GM18867 (cell line): ENCODE results near the gene KDM5B.

Source experiments
- ATAC-seq: cut with Tn5 transposase; IDR thresholded peaks from one replicate; pipeline ENCODE4 v1.9.1; 2021; ENCODE audit warnings: mild to moderate bottlenecking, moderate library complexity; ENCODE audit not compliant: unreplicated experiment

Gene KDM5B

GRCh38 chr1:202689082-202689481 lies 119.1 kb downstream of the KDM5B start:
- no peak for ATAC-seq

- ATAC-seq = no peak
Observed at GRCh38 chr1:202688401-202688800, 119.8 kb downstream of the KDM5B start.

GRCh38 chr1:202687798-202688197 lies 120.4 kb downstream of the KDM5B start:
- no peak for ATAC-seq

GRCh38 chr1:202687370-202687769 lies 120.9 kb downstream of the KDM5B start:
- ATAC-seq = no peak

- no peak for ATAC-seq
Observed at GRCh38 chr1:202685641-202686040, 122.6 kb downstream of the KDM5B start.

DNA sequence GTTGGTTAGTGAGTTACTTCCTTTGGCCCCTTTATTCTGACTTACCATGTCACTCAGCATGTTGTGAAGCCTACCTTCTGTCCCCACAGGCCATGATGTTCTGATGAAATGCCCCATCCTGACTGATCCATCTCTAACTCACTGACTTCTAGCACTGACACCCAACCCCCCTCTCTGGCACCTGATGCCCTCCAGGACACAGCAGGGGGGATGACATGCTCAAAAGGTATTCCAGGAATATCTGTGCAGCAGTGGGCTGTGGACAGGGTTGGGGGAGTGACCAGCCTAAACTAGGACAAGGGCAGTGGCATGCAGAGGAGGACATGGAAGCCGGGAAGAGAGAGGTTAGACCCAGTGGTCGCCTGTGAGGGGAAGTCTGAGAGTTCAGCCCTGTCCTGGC lies 123.5 kb downstream of the KDM5B start:
- ATAC-seq = no peak

DNA sequence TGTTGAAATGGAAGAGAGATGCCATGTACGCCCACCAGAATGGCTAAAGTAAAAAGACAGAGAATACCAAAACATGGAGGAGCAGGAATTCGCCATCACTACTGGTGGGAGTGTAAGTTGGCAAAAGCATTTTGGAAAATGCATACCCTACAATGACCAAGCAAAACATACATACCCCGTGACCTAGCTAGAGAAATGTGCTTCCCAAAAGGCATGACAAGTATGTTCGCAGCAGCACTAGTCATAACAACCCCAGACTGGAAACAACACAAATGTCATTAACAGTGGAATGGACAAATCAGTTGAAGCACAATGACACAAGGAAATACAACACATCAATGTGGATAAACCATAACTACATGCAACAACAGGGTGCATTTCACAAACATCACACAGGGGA lies 125.2 kb downstream of the KDM5B start:
- no peak for ATAC-seq

GRCh38 chr1:202682477-202682876 lies 125.7 kb downstream of the KDM5B start:
- no peak for ATAC-seq

GRCh38 chr1:202681736-202682420 lies 126.3 kb downstream of the KDM5B start:
- no peak for ATAC-seq

GRCh38 chr1:202680586-202681352 lies 127.5 kb downstream of the KDM5B start:
- no peak for ATAC-seq

DNA sequence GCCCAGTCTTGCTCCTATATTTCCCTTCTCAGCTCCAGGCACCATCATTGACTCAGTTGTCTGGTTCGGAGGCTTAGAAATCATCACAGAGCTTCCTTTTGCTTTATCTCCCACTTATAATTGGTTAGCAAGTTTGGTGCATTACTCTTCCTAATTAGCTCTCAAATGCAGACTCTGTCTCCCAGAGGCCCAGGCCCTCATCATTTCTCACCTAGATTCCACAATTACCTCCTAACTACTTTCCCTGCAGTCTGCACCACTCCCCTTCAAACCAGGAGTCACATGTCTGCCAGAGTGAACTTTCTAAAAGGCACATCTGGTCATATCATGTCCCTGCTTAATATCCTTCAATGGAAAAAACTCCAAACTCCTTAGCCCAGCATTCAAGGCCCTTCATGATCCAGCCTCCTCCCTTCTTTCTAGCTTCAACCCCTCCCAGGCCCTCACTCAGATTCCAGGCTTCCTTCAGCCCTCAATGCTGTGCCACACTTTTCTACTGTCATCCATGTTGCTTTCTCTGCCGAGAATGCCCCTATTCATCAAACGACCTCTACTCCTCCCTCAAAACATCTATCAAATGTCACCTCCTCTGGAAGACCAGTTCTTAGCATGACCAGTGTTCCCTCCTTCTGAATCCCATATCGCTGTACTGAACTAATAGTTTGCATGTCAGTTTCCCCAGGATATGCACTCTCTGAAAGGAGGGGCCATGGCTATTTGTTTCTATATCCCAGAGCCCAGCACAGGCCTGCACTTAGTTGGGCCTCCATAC lies 128.6 kb downstream of the KDM5B start:
- no peak for ATAC-seq

DNA sequence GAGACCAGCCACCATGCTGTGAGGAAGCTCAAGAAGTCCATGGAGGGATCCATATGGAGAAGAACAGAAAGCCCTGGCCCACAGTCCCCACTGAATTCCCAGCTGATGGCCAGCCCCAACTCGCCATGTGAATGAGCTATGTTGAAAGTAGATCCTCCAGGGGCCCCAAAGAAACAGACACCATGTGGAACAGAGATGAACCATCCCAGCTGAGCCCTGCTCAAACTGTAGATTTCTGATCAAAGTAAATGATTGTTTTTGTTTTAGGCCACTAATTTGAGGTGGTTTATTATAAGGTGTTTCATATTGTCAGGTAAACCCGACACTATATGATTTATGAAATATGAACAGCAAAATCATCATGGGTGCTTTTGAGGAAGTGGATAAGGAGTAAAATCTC lies 130.8 kb downstream of the KDM5B start:
- no peak for ATAC-seq
